A549 (cell line): ENCODE results near the gene TMCO2.

Source experiments
- CBX2 ChIP-seq: fragments of 200-600 bp; sonication (generic); IDR thresholded peaks from 2 replicates; pipeline ENCODE4 v1.6.1; 2016; ENCODE audit warnings: low read depth, mild to moderate bottlenecking, borderline replicate concordance
- CHD2 ChIP-seq: fragments of 150-350 bp; IDR thresholded peaks from 2 replicates; pipeline ENCODE4 v1.6.1; 2014; ENCODE audit warnings: low read length; ENCODE audit not compliant: partially characterized antibody
- CHD4 ChIP-seq: fragments of 200-600 bp; sonication (generic); IDR thresholded peaks from 2 replicates; pipeline ENCODE4 v1.6.1; 2016; ENCODE audit warnings: antibody characterized with exemption, mild to moderate bottlenecking, borderline replicate concordance
- CTCF ChIP-seq: fragments of >200 bp; sonication (Bioruptor Twin); formaldehyde crosslinking; IDR thresholded peaks from 3 replicates; pipeline ENCODE4 v1.5.1; 2016
- EP300 ChIP-seq, 2 experiments: fragments of >200 bp; sonication (Bioruptor Twin); formaldehyde crosslinking; IDR thresholded peaks; 2 replicates in 1 of 2; 3 replicates in 1 of 2; pipeline ENCODE4 v1.6.1; 2016 to 2017
- HOXA7 ChIP-seq: fragments of 250-450 bp; sonication (Bioruptor Pico); IDR thresholded peaks from 2 replicates; pipeline ENCODE4 v1.5.0; 2020; ENCODE audit warnings: mild to moderate bottlenecking, moderate library complexity
- KDM1A ChIP-seq: fragments of 200-600 bp; sonication (generic); IDR thresholded peaks from 2 replicates; pipeline ENCODE4 v1.6.1; 2016; ENCODE audit warnings: low read depth, mild to moderate bottlenecking
- MYC ChIP-seq: IDR thresholded peaks from 2 replicates; pipeline ENCODE4 v1.6.1; 2012; ENCODE audit warnings: mild to moderate bottlenecking, inconsistent platforms, low read length, improper control_type of control experiment, borderline replicate concordance
- NFE2L2 ChIP-seq: fragments of 150-350 bp; conservative IDR thresholded peaks from 2 replicates; pipeline ENCODE4 v1.6.1; 2014; ENCODE audit warnings: low read length
- POLR2A ChIP-seq: IDR thresholded peaks from 2 replicates; pipeline ENCODE4 v1.6.1; 2012; ENCODE audit warnings: mild to moderate bottlenecking, low read length
- RAD21 ChIP-seq, 2 experiments: fragments of >200 bp in 1 of 2; sonication (Bioruptor Twin) in 1 of 2; formaldehyde crosslinking in 1 of 2; IDR thresholded peaks in 1 of 2; conservative IDR thresholded peaks in 1 of 2; 2 replicates in 1 of 2; 3 replicates in 1 of 2; pipeline ENCODE4 v1.6.1; 2012 to 2018; ENCODE audit warnings: inconsistent platforms in 1 of 2
- RFX5 ChIP-seq: fragments of 450-650 bp; IDR thresholded peaks from 2 replicates; pipeline ENCODE4 v1.7.1; 2014; ENCODE audit warnings: antibody characterized with exemption, mild to moderate bottlenecking, moderate library complexity
- TF ChIP-seq, protein P1 (sequence below): fragments of 200-600 bp; sonication (generic); IDR thresholded peaks from 2 replicates; pipeline ENCODE4 v1.6.1; 2016; ENCODE audit warnings: antibody characterized with exemption, mild to moderate bottlenecking, moderate library complexity
- TF ChIP-seq, protein P2 (sequence below): fragments of 450-650 bp; IDR thresholded peaks from 2 replicates; pipeline ENCODE4 v1.6.1; 2014; ENCODE audit warnings: antibody characterized with exemption

DNA sequence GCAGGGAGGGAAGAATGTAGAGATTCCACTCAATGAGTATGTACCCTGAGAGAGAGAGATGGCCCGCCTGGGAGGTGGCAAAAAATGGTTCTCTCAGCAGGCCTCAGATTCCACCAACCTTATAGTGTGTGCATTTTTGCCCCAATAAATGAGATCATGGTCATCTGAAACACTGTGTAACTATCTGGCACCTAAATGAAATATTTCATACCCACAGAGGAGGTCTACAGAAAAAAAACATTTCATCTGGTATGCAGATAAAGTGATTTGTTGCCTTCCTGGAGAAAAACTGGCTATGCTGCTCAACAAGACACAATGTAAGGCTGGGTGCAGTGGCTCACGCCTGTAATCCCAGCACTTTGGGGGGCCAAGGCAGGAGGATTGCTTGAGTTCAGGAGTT lies 4.9 kb downstream of the TMCO2 start:
- TF ChIP-seq CHD2 (no peak), CTCF (no peak), EP300 (IDR thresholded peaks at IDR 0.05) (no peak), KDM1A (no peak), POLR2A (no peak), HOXA7 (CRISPR knock-in tag) (no peak), RAD21 (conservative IDR thresholded peaks at IDR 0.05 in 1 of 2, IDR thresholded peaks at IDR 0.05 in 1 of 2) (no peak), MYC (no peak), CHD4 (no peak), RFX5 (no peak), NFE2L2 (no peak), CBX2 (no peak)
- TF ChIP-seq, protein P1, sequence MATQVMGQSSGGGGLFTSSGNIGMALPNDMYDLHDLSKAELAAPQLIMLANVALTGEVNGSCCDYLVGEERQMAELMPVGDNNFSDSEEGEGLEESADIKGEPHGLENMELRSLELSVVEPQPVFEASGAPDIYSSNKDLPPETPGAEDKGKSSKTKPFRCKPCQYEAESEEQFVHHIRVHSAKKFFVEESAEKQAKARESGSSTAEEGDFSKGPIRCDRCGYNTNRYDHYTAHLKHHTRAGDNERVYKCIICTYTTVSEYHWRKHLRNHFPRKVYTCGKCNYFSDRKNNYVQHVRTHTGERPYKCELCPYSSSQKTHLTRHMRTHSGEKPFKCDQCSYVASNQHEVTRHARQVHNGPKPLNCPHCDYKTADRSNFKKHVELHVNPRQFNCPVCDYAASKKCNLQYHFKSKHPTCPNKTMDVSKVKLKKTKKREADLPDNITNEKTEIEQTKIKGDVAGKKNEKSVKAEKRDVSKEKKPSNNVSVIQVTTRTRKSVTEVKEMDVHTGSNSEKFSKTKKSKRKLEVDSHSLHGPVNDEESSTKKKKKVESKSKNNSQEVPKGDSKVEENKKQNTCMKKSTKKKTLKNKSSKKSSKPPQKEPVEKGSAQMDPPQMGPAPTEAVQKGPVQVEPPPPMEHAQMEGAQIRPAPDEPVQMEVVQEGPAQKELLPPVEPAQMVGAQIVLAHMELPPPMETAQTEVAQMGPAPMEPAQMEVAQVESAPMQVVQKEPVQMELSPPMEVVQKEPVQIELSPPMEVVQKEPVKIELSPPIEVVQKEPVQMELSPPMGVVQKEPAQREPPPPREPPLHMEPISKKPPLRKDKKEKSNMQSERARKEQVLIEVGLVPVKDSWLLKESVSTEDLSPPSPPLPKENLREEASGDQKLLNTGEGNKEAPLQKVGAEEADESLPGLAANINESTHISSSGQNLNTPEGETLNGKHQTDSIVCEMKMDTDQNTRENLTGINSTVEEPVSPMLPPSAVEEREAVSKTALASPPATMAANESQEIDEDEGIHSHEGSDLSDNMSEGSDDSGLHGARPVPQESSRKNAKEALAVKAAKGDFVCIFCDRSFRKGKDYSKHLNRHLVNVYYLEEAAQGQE, result no peak
- TF ChIP-seq, protein P2, sequence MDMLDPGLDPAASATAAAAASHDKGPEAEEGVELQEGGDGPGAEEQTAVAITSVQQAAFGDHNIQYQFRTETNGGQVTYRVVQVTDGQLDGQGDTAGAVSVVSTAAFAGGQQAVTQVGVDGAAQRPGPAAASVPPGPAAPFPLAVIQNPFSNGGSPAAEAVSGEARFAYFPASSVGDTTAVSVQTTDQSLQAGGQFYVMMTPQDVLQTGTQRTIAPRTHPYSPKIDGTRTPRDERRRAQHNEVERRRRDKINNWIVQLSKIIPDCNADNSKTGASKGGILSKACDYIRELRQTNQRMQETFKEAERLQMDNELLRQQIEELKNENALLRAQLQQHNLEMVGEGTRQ, result no peak
